ENCODE data around the gene DDR1. TPM values are rescaled to one million over a fixed set of nuclear protein-coding genes. Genes with fewer than 3 reads are reported as not detected.

The DDR1 gene
- total and polyA plus RNA-seq, 2 experiments from 2014 or later: 58.3 to 154 TPM

- TF ChIP-seq ZNF462 (CRISPR knock-in tag; IDR thresholded peaks at IDR 0.05): no peak
- TF ChIP-seq EZH2 (IDR thresholded peaks at IDR 0.05; ENCODE audit: low read depth, unreplicated experiment): no peak
- no peak for TF ChIP-seq ETS1 (IDR thresholded peaks at IDR 0.05)
- no peak for TF ChIP-seq EZH2phosphoT487 (IDR thresholded peaks at IDR 0.05; ENCODE audit: unreplicated experiment)
- TF ChIP-seq ZNF331 (CRISPR knock-in tag; IDR thresholded peaks at IDR 0.05; ENCODE audit: low read depth): no peak
- no peak for TF ChIP-seq NANOG (IDR thresholded peaks at IDR 0.05; ENCODE audit: borderline replicate concordance)
These were observed 9.3 kb downstream of the DDR1 start (continued) for GRCh38 chr6:30893666-30894065.

GRCh38 chr6:30894381-30894780 is 10.1 kb downstream of the DDR1 start:
- Histone ChIP-seq H3K36me3 (ENCODE audit: insufficient read depth) (peaks cover 12% of the 10 kb centered on the region), H3F3A (replicated peaks; ENCODE audit: low read depth) (0 out of 2 replicates have a peak, but pooled peaks cover 3% of the 10 kb centered on the region)
- TF ChIP-seq EZH2 (IDR thresholded peaks at IDR 0.05; ENCODE audit: low read depth, unreplicated experiment) (no peak), CTCF (conservative IDR thresholded peaks at IDR 0.05; ENCODE audit: low read depth in 2 of 2) (no peak), CREB1 (CRISPR knock-in tag; IDR thresholded peaks at IDR 0.05; ENCODE audit: low read depth) (no peak), POLR2AphosphoS5 (IDR thresholded peaks at IDR 0.05; ENCODE audit: low read depth) (no peak), ZNF114 (CRISPR knock-in tag; IDR thresholded peaks at IDR 0.05) (no peak), NANOG (IDR thresholded peaks at IDR 0.05; ENCODE audit: borderline replicate concordance) (no peak), REST (IDR thresholded peaks at IDR 0.05; ENCODE audit: unreplicated experiment) (no peak), ZNF331 (CRISPR knock-in tag; IDR thresholded peaks at IDR 0.05; ENCODE audit: low read depth) (no peak), ETS1 (IDR thresholded peaks at IDR 0.05) (no peak)

More at GRCh38 chr6:30894381-30894780, 10.1 kb downstream of the DDR1 start:
- Mint-ChIP-seq H3K27ac (no peak overlapping the region), H3K4me3 (no peak overlapping the region), H3K27me3 (ENCODE audit: insufficient read depth, low read depth, poor library complexity) (peaks cover 3% of the 10 kb centered on the region), H3K9me3 (no peaks in the 10 kb centered on the region), H3K4me1 (peaks cover 16% of the 10 kb centered on the region), H3K36me3 (ENCODE audit: low read depth) (peaks cover 76% of the 10 kb centered on the region)
- DNase-seq (ENCODE audit: low spot score): no peak
- no peak overlapping the region for H3K4me3 ChIP-seq
- H2AFZ ChIP-seq: no peak overlapping the region
- H3K9me2 ChIP-seq (ENCODE audit: insufficient read depth): no peaks in the 10 kb centered on the region
- no peak overlapping the region for H3K4me2 ChIP-seq
- H4K20me1 ChIP-seq (replicated peaks; ENCODE audit: insufficient read depth): no peaks in the 10 kb centered on the region; the same call in 1 of the 2 replicates
- no peak overlapping the region for H3K27ac ChIP-seq (ENCODE audit: low read depth)
- peaks cover 8% of the 10 kb centered on the region for H3K79me2 ChIP-seq (replicated peaks; ENCODE audit: insufficient read depth)
- no peaks in the 10 kb centered on the region for H3K4me1 ChIP-seq (ENCODE audit: insufficient read depth)
- H3K27me3 ChIP-seq (ENCODE audit: insufficient read depth): no peaks in the 10 kb centered on the region
- no peak for ATAC-seq

Data from GM23338 (cell line).